ENCODE data around the gene EN2.

Gene EN2

GRCh38 chr7:155451840-155452239 lies 6.1 kb upstream of the EN2 start:
- no peak for DNase-seq

- DNase-seq, result no peak
Observed at GRCh38 chr7:155452505-155453295, 5.2 kb upstream of the EN2 start.

GRCh38 chr7:155453296-155454182 lies 4.4 kb upstream of the EN2 start:
- no peak for DNase-seq

GRCh38 chr7:155454183-155455112 lies 3.5 kb upstream of the EN2 start:
- DNase-seq, result no peak

- no peak for DNase-seq
Observed at GRCh38 chr7:155455132-155455693, 2.7 kb upstream of the EN2 start.

GRCh38 chr7:155455776-155456737 lies 1.9 kb upstream of the EN2 start:
- no peak for DNase-seq

DNA sequence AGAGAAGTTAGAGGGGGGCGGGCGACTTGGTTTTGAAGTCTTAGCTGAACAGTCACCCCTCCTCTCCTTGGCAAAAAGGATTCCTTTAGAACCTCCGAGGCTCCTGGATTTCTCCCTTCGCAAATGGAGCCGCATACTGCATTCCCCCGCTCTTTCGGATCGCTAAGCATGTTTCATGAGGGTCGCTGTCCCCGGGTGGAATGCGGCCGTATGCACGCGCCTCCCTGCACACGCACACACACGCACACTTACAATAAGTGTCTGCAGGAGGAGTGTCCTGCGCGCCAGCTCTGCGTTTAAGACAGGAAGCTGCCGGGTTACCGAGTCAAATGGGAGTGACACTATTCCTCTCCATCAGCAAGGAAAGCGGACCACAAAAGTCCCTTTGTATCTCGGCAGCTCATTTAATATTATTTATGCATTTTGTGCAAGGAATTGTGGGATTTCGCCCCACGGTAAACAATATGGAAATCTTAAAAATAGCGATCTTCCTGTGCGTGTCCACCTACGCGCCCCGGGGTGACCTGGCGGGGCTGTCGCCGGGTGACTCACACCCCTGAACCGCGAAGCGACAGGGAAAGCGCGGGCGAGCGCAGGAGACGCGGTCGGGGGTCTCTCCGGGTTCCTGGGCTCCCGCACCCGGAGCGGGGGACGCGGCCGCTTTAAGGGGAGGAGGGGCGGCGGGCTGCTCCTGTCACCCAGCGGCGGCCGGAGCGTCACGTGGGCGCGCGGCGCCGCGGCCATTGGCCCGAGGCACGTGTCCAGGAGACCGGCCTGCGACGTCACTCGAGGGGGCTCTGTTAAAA lies 988 bp upstream of the EN2 start:
- DNase-seq, result no peak

DNA sequence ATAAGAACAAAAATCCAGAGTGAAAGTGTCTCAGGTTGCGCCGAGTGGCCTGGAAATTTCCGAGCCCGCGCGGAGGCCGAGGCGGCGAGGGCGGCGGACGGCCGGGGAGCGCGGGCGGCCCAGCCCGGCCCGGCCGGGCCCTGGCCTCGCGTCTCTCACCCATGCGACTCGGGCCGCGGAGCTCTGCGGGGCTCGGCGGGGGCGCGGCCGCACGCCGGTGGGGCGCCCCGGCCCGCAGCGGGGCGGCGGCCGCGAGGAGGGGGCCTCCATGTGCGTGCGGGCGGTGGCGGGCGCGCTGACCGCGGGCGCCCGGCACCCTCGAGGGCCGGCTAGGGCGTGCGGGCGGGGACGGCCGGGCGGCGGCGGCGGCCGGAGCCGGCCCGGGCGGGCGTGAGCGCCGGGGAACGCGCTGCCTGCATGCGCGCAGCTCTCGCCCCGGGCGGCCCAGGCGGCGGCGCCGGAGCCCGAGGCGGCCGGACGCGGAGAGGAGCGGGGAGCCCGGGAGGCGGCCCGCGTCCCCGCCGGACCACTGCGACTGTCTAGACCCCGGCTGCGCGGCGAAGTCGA lies 302 bp upstream of the EN2 start:
- no peak for DNase-seq

GRCh38 chr7:155458878-155459699 lies 1.2 kb downstream of the EN2 start:
- DNase-seq, result no peak

DNA sequence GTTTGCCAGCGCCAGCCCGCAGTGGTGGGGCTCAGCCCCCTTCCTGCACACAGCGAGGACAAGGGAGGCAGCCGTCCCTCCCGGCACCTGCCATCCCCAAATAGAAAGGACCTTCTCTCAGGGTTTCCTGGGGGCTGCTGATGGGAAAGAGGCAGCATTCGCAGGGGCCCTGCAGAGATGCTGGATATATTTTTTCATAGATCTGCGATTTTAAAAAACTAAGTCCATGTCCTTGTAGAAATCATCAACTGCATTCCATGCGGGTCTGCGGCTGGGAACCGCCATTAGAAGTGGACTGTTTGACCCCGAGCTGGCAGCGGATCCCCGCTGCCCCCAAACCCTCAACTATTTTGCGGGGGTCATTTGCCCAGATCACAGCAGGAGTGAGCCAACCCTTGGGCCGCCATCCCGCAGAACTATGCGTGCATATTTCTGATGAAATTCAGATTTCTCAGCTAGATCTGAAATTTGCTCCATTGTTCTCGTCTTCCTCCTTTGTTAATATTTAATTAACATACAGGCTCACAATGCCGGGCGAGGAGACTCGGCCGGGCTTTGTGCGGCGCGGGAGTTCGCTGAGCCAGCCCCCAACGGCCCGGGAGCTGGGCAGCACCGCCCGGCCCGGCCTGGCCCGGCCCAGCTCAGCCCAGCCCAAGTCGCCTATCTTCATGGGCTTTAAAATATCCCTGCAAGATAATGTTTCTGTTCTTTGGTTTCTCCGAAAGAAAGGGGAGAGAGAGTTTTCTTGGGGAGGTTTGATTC lies 2.0 kb downstream of the EN2 start:
- no peak for DNase-seq

- DNase-seq, result no peak
Observed at GRCh38 chr7:155460926-155461613, 3.1 kb downstream of the EN2 start.

- DNase-seq, result no peak
Observed at GRCh38 chr7:155461631-155462030, 3.7 kb downstream of the EN2 start.

DNA sequence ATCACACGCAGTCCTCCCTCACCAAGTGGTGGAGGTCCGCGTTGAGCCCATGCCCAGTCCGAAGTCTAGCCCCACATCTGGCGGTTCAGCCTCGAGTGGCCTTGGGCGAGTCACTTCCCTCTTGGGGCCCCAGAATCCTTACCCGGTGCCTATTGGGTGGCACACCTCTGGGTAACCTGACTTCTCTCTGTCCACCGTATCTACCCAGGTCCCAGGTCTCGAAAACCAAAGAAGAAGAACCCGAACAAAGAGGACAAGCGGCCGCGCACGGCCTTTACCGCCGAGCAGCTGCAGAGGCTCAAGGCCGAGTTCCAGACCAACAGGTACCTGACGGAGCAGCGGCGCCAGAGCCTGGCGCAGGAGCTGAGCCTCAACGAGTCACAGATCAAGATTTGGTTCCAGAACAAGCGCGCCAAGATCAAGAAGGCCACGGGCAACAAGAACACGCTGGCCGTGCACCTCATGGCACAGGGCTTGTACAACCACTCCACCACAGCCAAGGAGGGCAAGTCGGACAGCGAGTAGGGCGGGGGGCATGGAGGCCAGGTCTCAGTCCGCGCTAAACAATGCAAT lies 4.3 kb downstream of the EN2 start:
- no peak for DNase-seq

- no peak for DNase-seq
Observed at GRCh38 chr7:155463114-155463811, 5.3 kb downstream of the EN2 start.

- DNase-seq, result no peak
Observed at GRCh38 chr7:155464183-155464582, 6.3 kb downstream of the EN2 start.

GRCh38 chr7:155464948-155465739 lies 7.2 kb downstream of the EN2 start:
- no peak for DNase-seq

Data from CD4-positive, alpha-beta T cell treated with Interleukin-10 for 1 hour (primary cell).